22Rv1 (cell line): Measurements from ENCODE around the gene FILIP1.

ENCODE experiments used
- CTCF ChIP-seq: fragments of 450-650 bp; IDR thresholded peaks from 2 replicates; pipeline ENCODE4 v1.5.1; 2017; ENCODE audit warnings: mild to moderate bottlenecking
- ZFX ChIP-seq: fragments of 450-650 bp; IDR thresholded peaks from 2 replicates; pipeline ENCODE4 v1.6.1; 2017; ENCODE audit warnings: antibody characterized with exemption, borderline replicate concordance

GRCh38 chr6:75279418-75279817 is 214.2 kb downstream of the FILIP1 start:
- TF ChIP-seq CTCF: no peak
- TF ChIP-seq ZFX: no peak
